GM19372 (cell line): ENCODE measurements around the gene CCDC86.

ENCODE experiments used
- ATAC-seq: cut with Tn5 transposase; IDR thresholded peaks from one replicate; pipeline ENCODE4 v1.9.1; 2021; ENCODE audit warnings: mild to moderate bottlenecking, low read depth, moderate library complexity; ENCODE audit not compliant: unreplicated experiment

The CCDC86 gene

DNA sequence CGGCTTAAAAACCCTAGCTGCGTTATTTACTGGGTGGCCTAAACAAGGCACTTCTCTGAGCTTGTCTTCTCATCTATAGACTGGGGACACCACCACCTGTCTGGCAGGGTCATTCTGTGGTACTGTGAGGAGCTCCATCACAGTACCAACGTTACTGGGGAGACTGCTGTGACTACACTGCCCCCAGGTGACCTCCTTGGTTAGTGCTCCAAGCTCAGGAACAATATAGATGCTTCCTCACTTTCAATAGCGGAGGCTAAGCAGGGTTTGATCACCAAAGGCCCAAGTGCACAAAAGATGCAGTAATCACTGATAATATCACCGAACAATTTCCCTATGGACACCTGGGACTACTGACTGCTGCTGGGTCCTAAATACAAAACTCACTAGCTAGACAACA, 45.6 kb downstream of the CCDC86 start:
- no peak for ATAC-seq

DNA sequence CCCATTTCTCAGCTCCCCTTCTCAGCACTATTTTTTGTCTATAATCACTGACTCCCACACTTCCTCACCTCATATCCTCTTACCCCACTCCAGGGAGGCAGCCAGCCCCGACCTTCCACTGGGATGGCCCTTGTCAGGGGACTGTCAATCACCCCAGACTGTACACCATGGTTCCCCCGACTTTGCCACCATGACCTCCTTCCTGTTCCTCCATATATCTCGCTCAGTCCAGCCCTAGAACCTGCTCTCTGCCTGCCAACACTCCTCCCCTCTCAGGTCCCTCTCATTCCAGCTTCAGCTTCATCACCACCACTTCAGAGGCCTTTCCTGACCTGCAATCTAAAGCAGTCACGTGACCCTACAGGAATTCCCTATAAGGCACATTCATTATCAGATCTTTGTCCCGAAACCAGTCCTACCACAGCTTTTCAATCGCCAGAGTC, 48.0 kb downstream of the CCDC86 start:
- no peak for ATAC-seq

- ATAC-seq = no peak
These were observed 48.8 kb downstream of the CCDC86 start for GRCh38 chr11:60890696-60891095.

- ATAC-seq = no peak
These were observed 49.3 kb downstream of the CCDC86 start for GRCh38 chr11:60891103-60891741.

DNA sequence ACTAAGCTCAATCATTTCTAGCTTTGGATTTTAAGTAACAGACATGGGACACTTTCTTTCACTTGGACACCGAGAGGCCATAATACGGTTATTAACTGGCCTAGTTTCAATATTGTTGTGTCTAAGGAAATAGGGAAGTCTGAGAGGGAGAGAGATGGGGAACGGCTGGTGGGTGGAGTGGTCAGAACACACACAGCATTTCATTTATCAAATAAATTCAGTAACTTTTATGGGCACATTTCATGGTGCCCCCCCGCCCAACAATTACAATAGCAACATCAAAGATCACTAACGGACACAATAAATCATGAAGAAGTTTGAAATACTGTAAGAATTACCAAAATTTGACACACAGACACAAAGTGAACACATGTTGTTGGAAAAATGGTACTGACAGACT, 53.8 kb downstream of the CCDC86 start:
- ATAC-seq = no peak

- ATAC-seq = no peak
These were observed 55.6 kb downstream of the CCDC86 start for GRCh38 chr11:60897496-60897895.

GRCh38 chr11:60899046-60899936, 57.4 kb downstream of the CCDC86 start:
- ATAC-seq = no peak

- ATAC-seq = no peak
These were observed 58.1 kb downstream of the CCDC86 start for GRCh38 chr11:60899977-60900376.
